Hematopoietic multipotent progenitor cell treated with erythropoietin and hydrocortisone succinate and interleukin-3 and kit ligand, for 4 days (in vitro differentiated cells): ENCODE measurements around the gene MBNL3.
"Not testable (repeated sequence)": the region's sequence is repeated elsewhere in the genome, so short reads cannot be mapped to it uniquely, and the experiment has no call there.

ENCODE experiments used
- DNase-seq: peaks from one replicate; pipeline ENCODE4 v3.0.0-alpha.2; 2015

MBNL3 gene

GRCh38 chrX:132474544-132475248, 14.1 kb downstream of the MBNL3 start:
- no peak for DNase-seq

- no peak for DNase-seq
These were observed 16.4 kb downstream of the MBNL3 start for GRCh38 chrX:132472397-132472796.

- peak; percentile 91 for DNase-seq
These were observed 18.0 kb downstream of the MBNL3 start for GRCh38 chrX:132470831-132471230.

- DNase-seq = no peak
These were observed 18.7 kb downstream of the MBNL3 start for GRCh38 chrX:132470179-132470578.

- no peak for DNase-seq
These were observed 20.4 kb downstream of the MBNL3 start for GRCh38 chrX:132468454-132468853.

DNA sequence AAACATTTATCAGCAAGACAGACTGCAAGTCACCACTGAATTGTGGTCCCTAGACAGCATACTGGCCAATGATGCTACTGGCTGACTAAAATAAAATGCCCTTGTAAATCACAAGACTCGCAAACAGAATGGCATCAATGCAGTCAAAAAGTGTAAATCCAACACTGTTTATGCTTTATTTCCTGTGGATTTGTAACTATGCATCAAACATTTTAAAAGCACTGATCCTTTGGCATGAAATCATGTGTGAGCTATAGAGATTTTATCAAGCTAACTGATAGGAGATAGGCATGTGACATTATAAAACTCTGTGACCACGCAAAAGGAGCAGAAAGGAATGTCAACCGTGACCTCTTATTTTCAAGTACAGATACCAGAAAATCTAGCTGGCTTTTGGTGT, 20.8 kb downstream of the MBNL3 start:
- no peak for DNase-seq

- no peak for DNase-seq
These were observed 21.8 kb downstream of the MBNL3 start for GRCh38 chrX:132467026-132467425.

GRCh38 chrX:132463411-132463810, 25.4 kb downstream of the MBNL3 start:
- DNase-seq = peak; percentile 45

DNA sequence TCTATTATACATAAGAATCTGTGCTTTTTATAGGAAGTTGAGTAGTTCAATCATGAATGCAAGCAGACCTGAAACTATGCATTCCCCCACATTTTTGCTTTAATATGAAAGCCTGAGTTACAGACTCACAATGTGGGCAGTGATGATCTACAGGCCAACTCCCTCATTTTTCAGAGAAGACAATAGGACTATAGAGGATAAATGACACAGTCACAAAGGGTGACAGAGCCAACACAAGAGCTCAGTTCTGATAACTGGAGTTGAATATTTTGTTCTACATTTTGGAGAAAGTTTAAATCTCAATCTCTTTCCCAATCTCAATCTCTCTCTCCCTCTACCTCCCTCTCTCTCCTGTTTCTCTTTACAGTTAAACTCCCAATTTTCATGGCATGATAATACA, 27.0 kb downstream of the MBNL3 start:
- DNase-seq = no peak

DNA sequence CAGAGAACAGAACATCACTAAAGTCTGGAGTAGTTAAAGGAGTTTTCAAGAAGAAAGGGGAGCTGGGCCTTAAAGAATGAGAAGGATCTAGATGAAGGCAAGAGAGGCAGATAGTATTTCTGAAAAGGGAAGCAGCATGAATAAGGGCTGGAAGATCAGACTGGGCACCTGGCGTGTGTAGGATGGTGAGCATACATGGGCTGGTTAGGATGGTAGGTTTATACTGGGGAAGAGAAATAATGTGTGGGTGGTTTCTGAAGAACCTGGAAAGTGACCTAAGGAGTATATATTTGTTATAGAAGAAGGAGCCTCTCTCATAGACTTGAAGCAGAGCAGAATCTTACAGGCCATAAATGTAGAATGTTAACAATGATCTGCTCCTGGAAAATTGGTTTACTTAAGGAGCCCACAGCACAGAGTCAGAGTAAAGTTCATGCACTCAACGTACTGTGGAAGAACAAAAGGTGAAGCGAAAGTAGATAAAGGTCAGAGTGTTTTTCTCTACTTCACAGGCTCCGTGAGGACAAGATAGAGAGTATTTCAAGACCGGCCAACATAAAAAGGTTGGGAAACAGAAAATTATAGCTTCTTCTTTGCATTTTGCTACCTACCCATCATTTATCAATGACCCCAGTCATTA, 35.8 kb downstream of the MBNL3 start:
- no peak for DNase-seq

DNA sequence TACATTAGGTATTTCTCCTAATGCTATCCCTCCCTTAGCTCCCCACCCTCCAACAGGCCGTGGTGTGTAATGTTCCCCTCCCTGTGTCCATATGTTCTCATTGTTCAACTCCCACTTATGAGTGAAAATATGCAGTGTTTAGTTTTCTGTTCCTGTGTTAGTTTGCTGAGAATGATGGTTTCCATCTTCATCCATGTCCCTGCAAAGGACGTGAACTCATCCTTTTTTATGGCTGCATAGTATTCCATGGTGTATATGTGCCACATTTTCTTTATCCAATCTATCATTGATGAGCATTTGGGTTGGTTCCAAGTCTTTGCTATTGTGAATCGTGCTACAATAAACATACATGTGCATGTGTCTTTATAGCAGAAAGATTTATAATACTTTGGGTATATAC, 42.9 kb downstream of the MBNL3 start:
- DNase-seq = not testable (repeated sequence)

DNA sequence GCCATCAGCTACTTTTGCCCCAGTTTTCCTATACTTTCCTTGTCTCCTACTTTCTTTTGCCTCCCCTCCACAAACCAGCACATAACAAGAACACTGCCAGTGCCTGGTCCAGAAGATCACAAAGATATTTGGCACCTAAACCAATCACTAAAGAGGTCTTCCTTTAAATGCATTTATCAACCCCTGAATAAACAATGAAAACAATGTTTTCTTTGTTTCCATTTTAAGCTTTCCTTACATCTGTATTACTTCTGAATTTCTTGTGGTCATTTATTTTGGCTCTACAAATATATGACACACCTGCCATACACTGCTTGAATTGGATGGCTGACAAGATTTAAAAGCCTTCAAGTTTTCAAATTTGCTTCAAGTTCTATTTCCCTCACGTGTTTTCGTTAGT, 43.9 kb downstream of the MBNL3 start:
- DNase-seq = no peak

- peak; percentile 58 for DNase-seq
These were observed 45.4 kb downstream of the MBNL3 start for GRCh38 chrX:132443196-132444135.

DNA sequence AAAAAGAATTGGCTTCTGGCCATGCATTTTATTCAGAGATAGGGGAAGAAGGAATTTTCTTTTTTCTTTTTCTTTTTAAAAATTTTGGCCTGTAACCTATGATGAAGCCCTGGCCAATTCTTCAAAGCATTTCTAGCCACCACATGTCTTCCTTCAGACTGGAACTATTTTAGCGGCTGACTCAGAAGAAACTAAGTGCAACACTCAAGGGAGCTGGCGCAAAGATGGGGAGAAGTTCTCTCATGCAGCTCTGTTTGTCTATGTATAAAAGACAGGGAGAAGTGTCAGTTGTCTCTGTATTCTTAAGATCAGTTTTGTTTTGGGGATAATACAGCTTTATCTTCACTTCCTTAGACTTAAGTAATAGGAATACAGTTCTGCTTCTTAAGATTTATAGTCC, 46.1 kb downstream of the MBNL3 start:
- no peak for DNase-seq

GRCh38 chrX:132435222-132435621, 53.6 kb downstream of the MBNL3 start:
- DNase-seq = no peak

GRCh38 chrX:132433551-132433950, 55.3 kb downstream of the MBNL3 start:
- DNase-seq = no peak

DNA sequence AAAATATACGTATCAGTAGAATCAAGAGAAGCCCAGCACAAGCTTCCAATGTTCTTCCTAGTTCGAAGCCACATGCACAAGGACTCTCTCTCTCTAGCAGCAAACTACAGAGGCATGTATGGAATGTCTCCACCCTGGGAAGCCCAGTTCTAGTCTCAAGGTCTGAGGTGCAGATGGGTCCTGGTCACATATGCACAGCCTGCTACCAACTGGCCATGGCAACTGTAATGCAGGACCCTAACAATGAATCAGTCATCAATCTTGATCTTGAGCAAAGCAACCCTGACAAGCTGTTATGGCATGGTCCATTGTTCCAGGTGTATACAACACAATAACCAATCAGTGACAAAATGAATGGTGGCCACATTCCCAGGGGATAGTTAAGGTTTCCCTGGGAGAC, 55.8 kb downstream of the MBNL3 start:
- no peak for DNase-seq

DNA sequence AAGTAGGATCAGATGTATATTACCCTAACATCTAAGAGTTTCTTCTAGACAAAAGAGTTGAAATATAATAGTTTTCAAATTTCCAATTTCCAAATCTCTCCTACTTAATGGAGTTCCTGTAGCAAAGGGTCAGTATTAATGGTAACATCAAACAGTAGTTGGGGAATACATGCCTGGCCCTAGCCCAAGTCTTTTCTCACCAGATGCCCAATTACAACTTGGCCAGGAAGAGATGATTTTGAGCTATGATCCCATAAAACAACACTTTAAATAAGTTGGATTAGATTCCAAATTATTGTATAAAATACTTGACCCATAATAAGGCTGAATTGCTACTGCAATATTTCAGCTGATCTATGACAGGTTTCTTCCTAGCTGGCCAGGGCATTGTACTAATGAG, 59.9 kb downstream of the MBNL3 start:
- no peak for DNase-seq

GRCh38 chrX:132426695-132427281, 62.0 kb downstream of the MBNL3 start:
- DNase-seq = no peak

- DNase-seq = no peak
These were observed 63.0 kb downstream of the MBNL3 start for GRCh38 chrX:132425744-132426318.

- DNase-seq = no peak
These were observed 65.5 kb downstream of the MBNL3 start for GRCh38 chrX:132423323-132423722.

DNA sequence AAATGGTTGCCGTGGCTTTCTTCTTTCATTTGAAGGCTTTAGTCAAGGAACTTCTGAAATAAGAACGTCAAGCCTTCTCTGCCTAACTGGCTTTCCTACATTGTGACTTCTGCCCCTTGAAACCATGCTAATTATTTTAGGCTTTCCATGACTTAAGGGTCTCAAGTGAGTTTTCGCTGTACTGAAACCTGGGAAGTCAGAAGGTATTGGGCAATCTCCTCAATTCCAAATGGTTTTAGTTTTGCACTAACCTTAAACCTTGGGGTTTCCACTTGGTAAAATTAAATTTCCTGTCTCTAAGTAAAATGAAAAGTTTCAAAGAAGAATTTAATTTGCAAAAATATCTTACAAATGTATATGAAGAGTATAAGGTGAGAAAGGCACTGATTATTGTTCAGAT, 73.8 kb downstream of the MBNL3 start:
- no peak for DNase-seq

GRCh38 chrX:132414404-132414803, 74.4 kb downstream of the MBNL3 start:
- no peak for DNase-seq
